Astrocyte (in vitro differentiated cells and primary cell): ENCODE data around the gene GRIK1. TPM values are rescaled to one million over a fixed set of nuclear protein-coding genes. Genes with fewer than 3 reads are reported as not detected.
A peak's percentile ranks its signal among the peaks of the same experiment; 100 is the strongest.

Experiments
- DNase-seq: peaks from one replicate; pipeline ENCODE4 v3.0.0-alpha.2; 2010; ENCODE audit warnings: low read depth
- FAIRE-seq: peaks from 2 replicates; lab custom pipeline; 2011; peaks lifted over from hg19 to GRCh38; lab: Jason Lieb, UNC
- H2AFZ ChIP-seq: 2 replicates; pipeline ENCODE4 v1.6.0; 2012; ENCODE audit warnings: low read depth, low read length, inconsistent platforms
- H3K27ac ChIP-seq: 2 replicates; pipeline ENCODE4 v1.5.1; 2011; ENCODE audit warnings: low read depth, low read length, inconsistent platforms
- H3K27me3 ChIP-seq: 2 replicates; pipeline ENCODE4 v1.6.0; 2011; ENCODE audit warnings: low read length, inconsistent platforms; ENCODE audit not compliant: insufficient read depth
- H3K36me3 ChIP-seq: 2 replicates; pipeline ENCODE4 v1.5.1; 2011; ENCODE audit warnings: low read length, inconsistent platforms; ENCODE audit not compliant: insufficient read depth
- H3K4me1 ChIP-seq: 2 replicates; pipeline ENCODE4 v1.5.1; 2011; ENCODE audit warnings: low read length, inconsistent platforms; ENCODE audit not compliant: insufficient read depth
- H3K4me2 ChIP-seq: 2 replicates; pipeline ENCODE4 v1.6.0; 2012; ENCODE audit warnings: low read length, inconsistent platforms
- H3K4me3 ChIP-seq: 2 replicates; pipeline ENCODE4 v1.5.1; 2011; ENCODE audit warnings: low read depth, mild to moderate bottlenecking, low read length, inconsistent platforms; ENCODE audit not compliant: insufficient read depth
- H3K79me2 ChIP-seq: 2 replicates; pipeline ENCODE4 v1.6.0; 2012; ENCODE audit warnings: mild to moderate bottlenecking, low read length, inconsistent platforms; ENCODE audit not compliant: insufficient read depth
- H3K9ac ChIP-seq: 2 replicates; pipeline ENCODE4 v1.6.0; 2012; ENCODE audit warnings: mild to moderate bottlenecking, low read length, inconsistent platforms
- H3K9me3 ChIP-seq: 2 replicates; pipeline ENCODE4 v1.5.1; 2012; ENCODE audit warnings: low read depth, mild to moderate bottlenecking, low read length, inconsistent platforms; ENCODE audit not compliant: insufficient read depth
- H4K20me1 ChIP-seq: 2 replicates; pipeline ENCODE4 v1.6.0; 2012; ENCODE audit warnings: low read length, inconsistent platforms; ENCODE audit not compliant: insufficient read depth
- H3K27ac Mint-ChIP-seq: one replicate; pipeline ENCODE4 v1.8.0; 2021; ENCODE audit warnings: mild to moderate bottlenecking, mixed read lengths; ENCODE audit not compliant: unreplicated experiment
- H3K27me3 Mint-ChIP-seq: one replicate; pipeline ENCODE4 v1.8.0; 2021; ENCODE audit warnings: low read depth, mixed read lengths; ENCODE audit not compliant: unreplicated experiment
- H3K36me3 Mint-ChIP-seq: one replicate; pipeline ENCODE4 v1.8.0; 2021; ENCODE audit warnings: low read depth, mixed read lengths; ENCODE audit not compliant: unreplicated experiment
- H3K4me1 Mint-ChIP-seq: one replicate; pipeline ENCODE4 v1.8.0; 2021; ENCODE audit warnings: low read depth, mixed read lengths; ENCODE audit not compliant: unreplicated experiment
- H3K4me3 Mint-ChIP-seq: one replicate; pipeline ENCODE4 v1.8.0; 2021; ENCODE audit warnings: mild to moderate bottlenecking, moderate library complexity, mixed read lengths; ENCODE audit not compliant: unreplicated experiment
- H3K9me3 Mint-ChIP-seq: one replicate; pipeline ENCODE4 v1.8.0; 2021; ENCODE audit warnings: mild to moderate bottlenecking, mixed read lengths; ENCODE audit not compliant: unreplicated experiment
- EZH2 ChIP-seq: IDR thresholded peaks from 2 replicates; pipeline ENCODE4 v1.6.1; 2012; ENCODE audit warnings: mild to moderate bottlenecking, low read length, inconsistent platforms; ENCODE audit not compliant: insufficient read depth
- total RNA-seq: library from RNA; stranded (reverse); gene quantifications from 2 replicates; pipeline ENCODE4 v1.2.1, GENCODE V29; 2021
- TF ChIP-seq, protein P1 (sequence below): IDR thresholded peaks from 2 replicates; pipeline ENCODE4 v1.5.1; 2011; ENCODE audit warnings: low read depth, mild to moderate bottlenecking, inconsistent platforms, low read length, moderate library complexity; ENCODE audit not compliant: insufficient read depth

GRIK1 gene
- total RNA-seq, 1 donor from 2014 or later, result not detected

DNA sequence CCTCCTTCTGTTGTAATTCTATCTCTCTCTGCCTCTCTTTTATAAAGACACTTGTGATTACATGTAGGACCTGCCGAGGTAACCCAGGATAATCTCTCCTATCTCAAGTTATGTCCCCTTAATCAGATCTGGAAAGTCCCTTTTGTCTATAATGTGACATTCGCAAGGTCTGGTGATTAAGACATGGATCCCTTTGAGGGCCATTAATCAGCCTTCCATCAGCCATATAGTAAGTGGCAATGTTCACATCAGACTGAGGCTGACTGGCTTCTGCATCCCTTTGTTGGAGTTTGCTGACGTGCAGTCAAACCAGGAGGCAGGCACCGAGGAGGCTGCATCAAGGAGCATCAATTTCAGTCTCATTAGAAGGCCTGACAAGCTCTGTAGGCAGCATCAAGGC, 431.5 kb downstream of the GRIK1 start:
- Histone ChIP-seq H3K36me3 (no peaks in the 10 kb centered on the region), H4K20me1 (no peaks in the 10 kb centered on the region), H3K27me3 (no peaks in the 10 kb centered on the region), H3K4me1 (peaks cover 3% of the 10 kb centered on the region), H3K9ac (no peak overlapping the region), H3K9me3 (no peaks in the 10 kb centered on the region), H3K4me2 (no peak overlapping the region), H3K79me2 (no peaks in the 10 kb centered on the region), H2AFZ (no peak overlapping the region), H3K27ac (no peak overlapping the region), H3K4me3 (no peak overlapping the region)
- H3K4me1 Mint-ChIP-seq, result peaks cover 18% of the 10 kb centered on the region
- no peak overlapping the region for H3K27ac Mint-ChIP-seq
- H3K27me3 Mint-ChIP-seq, result no peaks in the 10 kb centered on the region
- FAIRE-seq (no peak), DNase-seq (no peak)
- TF ChIP-seq, protein P1, sequence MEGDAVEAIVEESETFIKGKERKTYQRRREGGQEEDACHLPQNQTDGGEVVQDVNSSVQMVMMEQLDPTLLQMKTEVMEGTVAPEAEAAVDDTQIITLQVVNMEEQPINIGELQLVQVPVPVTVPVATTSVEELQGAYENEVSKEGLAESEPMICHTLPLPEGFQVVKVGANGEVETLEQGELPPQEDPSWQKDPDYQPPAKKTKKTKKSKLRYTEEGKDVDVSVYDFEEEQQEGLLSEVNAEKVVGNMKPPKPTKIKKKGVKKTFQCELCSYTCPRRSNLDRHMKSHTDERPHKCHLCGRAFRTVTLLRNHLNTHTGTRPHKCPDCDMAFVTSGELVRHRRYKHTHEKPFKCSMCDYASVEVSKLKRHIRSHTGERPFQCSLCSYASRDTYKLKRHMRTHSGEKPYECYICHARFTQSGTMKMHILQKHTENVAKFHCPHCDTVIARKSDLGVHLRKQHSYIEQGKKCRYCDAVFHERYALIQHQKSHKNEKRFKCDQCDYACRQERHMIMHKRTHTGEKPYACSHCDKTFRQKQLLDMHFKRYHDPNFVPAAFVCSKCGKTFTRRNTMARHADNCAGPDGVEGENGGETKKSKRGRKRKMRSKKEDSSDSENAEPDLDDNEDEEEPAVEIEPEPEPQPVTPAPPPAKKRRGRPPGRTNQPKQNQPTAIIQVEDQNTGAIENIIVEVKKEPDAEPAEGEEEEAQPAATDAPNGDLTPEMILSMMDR, result no peak
- TF ChIP-seq EZH2, result no peak
- peaks cover 4% of the 10 kb centered on the region for H3K36me3 Mint-ChIP-seq
- H3K9me3 Mint-ChIP-seq, result peaks cover 3% of the 10 kb centered on the region
- no peak overlapping the region for H3K4me3 Mint-ChIP-seq

DNA sequence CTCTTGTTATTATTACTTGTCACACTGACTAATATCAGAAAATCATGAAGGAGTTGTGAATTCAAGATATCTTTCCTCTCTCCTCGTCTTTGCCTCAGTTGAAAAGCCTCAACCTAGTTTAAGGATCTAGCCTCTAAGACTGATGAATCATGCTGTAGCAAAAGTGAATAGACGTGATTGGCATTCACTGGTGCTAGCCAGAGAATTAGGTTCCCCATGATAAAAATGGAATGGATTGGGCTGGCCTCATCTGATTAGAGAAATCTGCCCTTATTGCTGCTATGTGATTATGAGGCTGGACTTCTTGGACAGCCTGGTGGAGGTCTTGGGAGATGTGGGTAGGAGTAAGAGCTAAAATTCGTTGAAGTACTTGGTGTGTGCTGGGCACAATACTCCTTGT, 432.8 kb downstream of the GRIK1 start:
- no peaks in the 10 kb centered on the region for H3K36me3 ChIP-seq
- H4K20me1 ChIP-seq, result no peaks in the 10 kb centered on the region
- peaks cover 18% of the 10 kb centered on the region for H3K4me1 Mint-ChIP-seq
- H3K9me3 Mint-ChIP-seq, result peaks cover 3% of the 10 kb centered on the region
- H2AFZ ChIP-seq, result no peak overlapping the region
- peaks cover 3% of the 10 kb centered on the region for H3K36me3 Mint-ChIP-seq
- no peak overlapping the region for H3K4me3 ChIP-seq
- H3K79me2 ChIP-seq, result no peaks in the 10 kb centered on the region
- H3K4me3 Mint-ChIP-seq, result no peak overlapping the region
- H3K27me3 ChIP-seq, result no peaks in the 10 kb centered on the region
- peaks cover 3% of the 10 kb centered on the region for H3K4me1 ChIP-seq
- no peaks in the 10 kb centered on the region for H3K9me3 ChIP-seq
- H3K27ac ChIP-seq, result no peak overlapping the region
- H3K27ac Mint-ChIP-seq, result no peak overlapping the region
- TF ChIP-seq, protein P1, result no peak
- no peak for TF ChIP-seq EZH2
- no peak overlapping the region for H3K4me2 ChIP-seq
- H3K27me3 Mint-ChIP-seq, result no peaks in the 10 kb centered on the region
- no peak for FAIRE-seq
- no peak overlapping the region for H3K9ac ChIP-seq
- DNase-seq, result peak; percentile 34

DNA sequence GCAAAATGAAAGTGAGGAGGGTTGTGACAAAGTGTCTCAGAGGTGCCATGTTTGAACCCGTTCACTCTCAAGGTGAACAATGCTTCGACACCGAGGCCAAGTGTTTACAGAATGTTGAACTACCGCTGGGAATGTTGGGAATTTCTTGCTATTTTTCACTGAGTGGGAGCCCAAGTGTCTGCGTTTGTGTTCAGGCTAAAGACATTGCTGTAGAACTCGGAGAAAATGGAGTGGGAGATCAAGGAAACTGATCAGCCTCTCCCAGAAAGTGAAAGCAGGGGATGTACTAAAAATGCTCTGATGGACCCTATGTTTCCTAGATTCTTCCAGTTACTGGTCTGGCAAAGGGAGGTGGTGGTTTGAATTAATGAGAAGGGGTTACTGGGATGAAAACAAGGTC, 433.6 kb downstream of the GRIK1 start:
- H3K79me2 ChIP-seq, result no peaks in the 10 kb centered on the region
- peaks cover 3% of the 10 kb centered on the region for H3K9me3 Mint-ChIP-seq
- H3K27me3 Mint-ChIP-seq, result no peaks in the 10 kb centered on the region
- H3K4me2 ChIP-seq, result no peak overlapping the region
- H3K27ac ChIP-seq, result no peak overlapping the region
- H3K27ac Mint-ChIP-seq, result no peak overlapping the region
- peaks cover 3% of the 10 kb centered on the region for H3K4me1 ChIP-seq
- H4K20me1 ChIP-seq, result no peaks in the 10 kb centered on the region
- DNase-seq (no peak), FAIRE-seq (no peak)
- no peak overlapping the region for H2AFZ ChIP-seq
- H3K36me3 Mint-ChIP-seq, result peaks cover 4% of the 10 kb centered on the region
- H3K9ac ChIP-seq, result no peak overlapping the region
- no peaks in the 10 kb centered on the region for H3K27me3 ChIP-seq
- TF ChIP-seq, protein P1, result no peak
- TF ChIP-seq EZH2, result no peak
- no peaks in the 10 kb centered on the region for H3K36me3 ChIP-seq
- no peak overlapping the region for H3K4me3 Mint-ChIP-seq
- no peaks in the 10 kb centered on the region for H3K9me3 ChIP-seq
- H3K4me3 ChIP-seq, result no peak overlapping the region
- H3K4me1 Mint-ChIP-seq, result peaks cover 18% of the 10 kb centered on the region
